Measurements from ENCODE around the gene ANO6.

DNA sequence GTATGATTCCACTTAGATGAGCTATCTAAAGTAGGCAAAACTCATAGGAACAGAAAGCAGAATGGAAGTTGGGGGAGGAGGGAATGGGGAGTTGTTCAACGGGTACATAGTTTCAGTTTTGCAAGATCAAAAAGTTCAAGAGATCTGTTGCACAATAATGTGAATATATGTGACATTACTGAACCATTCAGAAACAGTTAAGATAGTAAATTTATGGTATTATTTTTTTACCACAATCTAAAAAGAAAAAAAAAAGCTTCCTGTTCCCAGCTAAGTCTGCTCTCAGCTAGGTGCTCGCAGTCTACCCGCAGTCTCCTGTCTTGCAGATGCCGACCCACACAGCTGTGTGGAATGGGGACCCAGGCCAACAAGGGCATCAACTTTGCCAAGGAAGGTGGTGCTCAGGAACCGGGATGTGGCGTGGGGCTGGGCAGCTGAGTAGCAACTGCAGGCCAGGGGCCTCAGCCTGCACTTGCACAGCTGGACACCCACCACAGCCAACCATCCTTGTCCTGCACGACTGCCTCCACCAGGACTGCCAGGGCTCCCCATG is 15.3 kb upstream of the ANO6 start:
- TF ChIP-seq, protein P1, sequence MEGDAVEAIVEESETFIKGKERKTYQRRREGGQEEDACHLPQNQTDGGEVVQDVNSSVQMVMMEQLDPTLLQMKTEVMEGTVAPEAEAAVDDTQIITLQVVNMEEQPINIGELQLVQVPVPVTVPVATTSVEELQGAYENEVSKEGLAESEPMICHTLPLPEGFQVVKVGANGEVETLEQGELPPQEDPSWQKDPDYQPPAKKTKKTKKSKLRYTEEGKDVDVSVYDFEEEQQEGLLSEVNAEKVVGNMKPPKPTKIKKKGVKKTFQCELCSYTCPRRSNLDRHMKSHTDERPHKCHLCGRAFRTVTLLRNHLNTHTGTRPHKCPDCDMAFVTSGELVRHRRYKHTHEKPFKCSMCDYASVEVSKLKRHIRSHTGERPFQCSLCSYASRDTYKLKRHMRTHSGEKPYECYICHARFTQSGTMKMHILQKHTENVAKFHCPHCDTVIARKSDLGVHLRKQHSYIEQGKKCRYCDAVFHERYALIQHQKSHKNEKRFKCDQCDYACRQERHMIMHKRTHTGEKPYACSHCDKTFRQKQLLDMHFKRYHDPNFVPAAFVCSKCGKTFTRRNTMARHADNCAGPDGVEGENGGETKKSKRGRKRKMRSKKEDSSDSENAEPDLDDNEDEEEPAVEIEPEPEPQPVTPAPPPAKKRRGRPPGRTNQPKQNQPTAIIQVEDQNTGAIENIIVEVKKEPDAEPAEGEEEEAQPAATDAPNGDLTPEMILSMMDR (IDR thresholded peaks at IDR 0.05) = no peak
- no peak for TF ChIP-seq EZH2 (IDR thresholded peaks at IDR 0.05; ENCODE audit: borderline replicate concordance, insufficient read depth, low read depth, low read length, poor library complexity, severe bottlenecking)

All from B cell (primary cell).